HG03575 (cell line): Measurements from ENCODE around the gene NFILZ.
"Not testable (repeated sequence)": the region's sequence is repeated elsewhere in the genome, so short reads cannot be mapped to it uniquely, and the experiment has no call there.

Experiments
- ATAC-seq: cut with Tn5 transposase; IDR thresholded peaks from one replicate; pipeline ENCODE4 v1.9.1; 2021; ENCODE audit not compliant: unreplicated experiment, insufficient number of reproducible peaks, low FRiP score; ENCODE audit errors: extremely low read depth

The NFILZ gene

GRCh38 chr19:8610936-8611300 lies 19.5 kb upstream of the NFILZ start:
- ATAC-seq: no peak

- no peak for ATAC-seq
These were observed 19.0 kb upstream of the NFILZ start for GRCh38 chr19:8611391-8611876.

- no peak for ATAC-seq
These were observed 18.3 kb upstream of the NFILZ start for GRCh38 chr19:8611877-8612806.

GRCh38 chr19:8612807-8613171 lies 17.6 kb upstream of the NFILZ start:
- ATAC-seq: no peak

GRCh38 chr19:8614455-8614854 lies 16.0 kb upstream of the NFILZ start:
- no peak for ATAC-seq

GRCh38 chr19:8615024-8615423 lies 15.4 kb upstream of the NFILZ start:
- ATAC-seq: no peak

GRCh38 chr19:8615813-8616596 lies 14.4 kb upstream of the NFILZ start:
- ATAC-seq: no peak

GRCh38 chr19:8616861-8617260 lies 13.6 kb upstream of the NFILZ start:
- no peak for ATAC-seq

GRCh38 chr19:8617325-8617724 lies 13.1 kb upstream of the NFILZ start:
- ATAC-seq: not testable (repeated sequence)

- no peak for ATAC-seq
These were observed 12.4 kb upstream of the NFILZ start for GRCh38 chr19:8617984-8618383.

GRCh38 chr19:8618751-8619150 lies 11.7 kb upstream of the NFILZ start:
- ATAC-seq: no peak

GRCh38 chr19:8622886-8623285 lies 7.5 kb upstream of the NFILZ start:
- ATAC-seq: not testable (repeated sequence)

- no peak for ATAC-seq
These were observed 3.6 kb upstream of the NFILZ start for GRCh38 chr19:8626842-8627241.

- no peak for ATAC-seq
These were observed 1.2 kb upstream of the NFILZ start for GRCh38 chr19:8629184-8629583.

GRCh38 chr19:8630796-8631424 lies 477 bp downstream of the NFILZ start:
- ATAC-seq: no peak

- no peak for ATAC-seq
These were observed 989 bp downstream of the NFILZ start for GRCh38 chr19:8631425-8631819.

GRCh38 chr19:8635422-8635821 lies 5.0 kb downstream of the NFILZ start:
- ATAC-seq: no peak

GRCh38 chr19:8637070-8637469 lies 6.6 kb downstream of the NFILZ start:
- ATAC-seq: not testable (repeated sequence)

GRCh38 chr19:8638078-8638619 lies 7.7 kb downstream of the NFILZ start:
- no peak for ATAC-seq
